ENCODE measurements around the gene NPIPB4. TPM values are rescaled to one million over a fixed set of nuclear protein-coding genes. Genes with fewer than 3 reads are reported as not detected.
"Not testable (repeated sequence)": the region's sequence is repeated elsewhere in the genome, so short reads cannot be mapped to it uniquely, and the experiment has no call there.

Gene NPIPB4
- polyA plus RNA-seq, 4 donors, result 47.7 to 73.1 (median 53.4) TPM

GRCh38 chr16:21790506-21790905 lies 67.0 kb downstream of the NPIPB4 start:
- DNase-seq (ENCODE audit: low read depth in 4 of 4, low spot score in 3 of 4), result not testable (repeated sequence)

Other genes starting within 250 kb of the NPIPB4 start
- 1 to 10 TPM; 1.8 to 5.8 (median 2.7) TPM for gene IGSF6, start 205.1 kb downstream of the NPIPB4 start, polyA plus RNA-seq (ENCODE audit: insufficient read length in 4 of 4)
- under 1 TPM in 3 of 4 donors, not detected in 1; 0.07 to 0.17 (median 0.10) TPM for gene OTOA, start 193.8 kb downstream of the NPIPB4 start, polyA plus RNA-seq (ENCODE audit: insufficient read length in 4 of 4)
- gene UQCRC2, start 95.6 kb upstream of the NPIPB4 start, polyA plus RNA-seq (ENCODE audit: insufficient read length in 4 of 4), result 100 to 1,000 TPM; 286 to 315 (median 296) TPM
- under 1 TPM; 0.18 to 0.59 (median 0.40) TPM for gene PDZD9, start 143.4 kb upstream of the NPIPB4 start, polyA plus RNA-seq (ENCODE audit: insufficient read length in 4 of 4)
- 10 to 100 TPM; 17.6 to 25.2 (median 23.7) TPM for gene MOSMO, start 150.4 kb upstream of the NPIPB4 start, polyA plus RNA-seq (ENCODE audit: insufficient read length in 4 of 4)
- gene VWA3A, start 234.8 kb upstream of the NPIPB4 start, polyA plus RNA-seq (ENCODE audit: insufficient read length in 4 of 4), result 1 to 10 TPM; 1.5 to 2.5 (median 1.8) TPM